HPDE6-E6E7 (cell line): ENCODE measurements around the gene MOCS2.

Experiments used
- DNase-seq: peaks from one replicate; pipeline ENCODE4 v3.0.0; 2011; ENCODE audit warnings: missing footprints; ENCODE audit errors: extremely low spot score

Gene MOCS2

GRCh38 chr5:53095217-53095616 is 14.3 kb downstream of the MOCS2 start:
- DNase-seq: no peak

- no peak for DNase-seq
These were observed 17.3 kb downstream of the MOCS2 start for GRCh38 chr5:53092242-53092641.

GRCh38 chr5:53091289-53091688 is 18.3 kb downstream of the MOCS2 start:
- no peak for DNase-seq

- DNase-seq: no peak
These were observed 19.3 kb downstream of the MOCS2 start for GRCh38 chr5:53090229-53090628.

GRCh38 chr5:53089481-53089991 is 20.0 kb downstream of the MOCS2 start:
- no peak for DNase-seq

- no peak for DNase-seq
These were observed 21.9 kb downstream of the MOCS2 start for GRCh38 chr5:53087621-53088121.

GRCh38 chr5:53087171-53087570 is 22.4 kb downstream of the MOCS2 start:
- DNase-seq: no peak

- no peak for DNase-seq
These were observed 24.9 kb downstream of the MOCS2 start for GRCh38 chr5:53084546-53085255.

GRCh38 chr5:53083927-53084326 is 25.6 kb downstream of the MOCS2 start:
- DNase-seq: no peak

GRCh38 chr5:53080271-53080670 is 29.3 kb downstream of the MOCS2 start:
- DNase-seq: no peak

- DNase-seq: no peak
These were observed 33.5 kb downstream of the MOCS2 start for GRCh38 chr5:53076014-53076583.

GRCh38 chr5:53073348-53073747 is 36.2 kb downstream of the MOCS2 start:
- DNase-seq: no peak

GRCh38 chr5:53071738-53072137 is 37.8 kb downstream of the MOCS2 start:
- no peak for DNase-seq

- no peak for DNase-seq
These were observed 38.3 kb downstream of the MOCS2 start for GRCh38 chr5:53071298-53071697.

- DNase-seq: no peak
These were observed 39.9 kb downstream of the MOCS2 start for GRCh38 chr5:53069626-53070025.

GRCh38 chr5:53068291-53068836 is 41.2 kb downstream of the MOCS2 start:
- DNase-seq: no peak

- DNase-seq: no peak
These were observed 41.9 kb downstream of the MOCS2 start for GRCh38 chr5:53067641-53068040.

GRCh38 chr5:53066088-53066487 is 43.5 kb downstream of the MOCS2 start:
- DNase-seq: no peak

GRCh38 chr5:53063791-53064190 is 45.8 kb downstream of the MOCS2 start:
- no peak for DNase-seq

GRCh38 chr5:53063176-53063575 is 46.4 kb downstream of the MOCS2 start:
- no peak for DNase-seq

GRCh38 chr5:53059281-53059680 is 50.3 kb downstream of the MOCS2 start:
- no peak for DNase-seq

- no peak for DNase-seq
These were observed 54.2 kb downstream of the MOCS2 start for GRCh38 chr5:53055365-53055764.

- DNase-seq: no peak
These were observed 56.2 kb downstream of the MOCS2 start for GRCh38 chr5:53053364-53053763.
